Measurements from ENCODE around the gene UBXN11.
A peak's percentile ranks its signal among the peaks of the same experiment; 100 is the strongest.

The UBXN11 gene

GRCh38 chr1:26306290-26307229, at the start of gene UBXN11:
Gene UBXN11 (minus strand): TSS chr1:26306636. CDS start chr1:26302883, 3,753 bp downstream.
- DNase-seq (ENCODE audit: low read depth in 1 of 2, low spot score in 1 of 2), result peak; percentile 73 to 94

- no peak for DNase-seq (ENCODE audit: low read depth in 1 of 2, low spot score in 1 of 2)
These were observed 49.7 kb upstream of the UBXN11 start for GRCh38 chr1:26356106-26356505.

- DNase-seq (ENCODE audit: low read depth in 1 of 2, low spot score in 1 of 2), result no peak
These were observed 48.5 kb upstream of the UBXN11 start for GRCh38 chr1:26354972-26355371.

- no peak for DNase-seq (ENCODE audit: low read depth in 1 of 2, low spot score in 1 of 2)
These were observed 47.8 kb upstream of the UBXN11 start, which contains the start of gene CRYBG2 for GRCh38 chr1:26353976-26354820. Gene CRYBG2 (minus strand): TSS chr1:26354130. CDS start chr1:26346657, 7,473 bp downstream.

- no peak for DNase-seq (ENCODE audit: low read depth in 1 of 2, low spot score in 1 of 2)
These were observed 46.9 kb upstream of the UBXN11 start for GRCh38 chr1:26353210-26353859.

- DNase-seq (ENCODE audit: low read depth in 1 of 2, low spot score in 1 of 2), result no peak
These were observed 45.9 kb upstream of the UBXN11 start for GRCh38 chr1:26352338-26352679.

GRCh38 chr1:26351590-26352337, 45.3 kb upstream of the UBXN11 start:
- no peak for DNase-seq (ENCODE audit: low read depth in 1 of 2, low spot score in 1 of 2)

- no peak for DNase-seq (ENCODE audit: low read depth in 1 of 2, low spot score in 1 of 2)
These were observed 44.5 kb upstream of the UBXN11 start for GRCh38 chr1:26350701-26351589.

- no peak for DNase-seq (ENCODE audit: low read depth in 1 of 2, low spot score in 1 of 2)
These were observed 43.9 kb upstream of the UBXN11 start for GRCh38 chr1:26350343-26350700.

GRCh38 chr1:26349877-26350244, 43.4 kb upstream of the UBXN11 start:
- no peak for DNase-seq (ENCODE audit: low read depth in 1 of 2, low spot score in 1 of 2)

- no peak for DNase-seq (ENCODE audit: low read depth in 1 of 2, low spot score in 1 of 2)
These were observed 42.9 kb upstream of the UBXN11 start for GRCh38 chr1:26349188-26349876.

- DNase-seq (ENCODE audit: low read depth in 1 of 2, low spot score in 1 of 2), result no peak
These were observed 40.0 kb upstream of the UBXN11 start for GRCh38 chr1:26346274-26347033.

GRCh38 chr1:26345718-26346117, 39.3 kb upstream of the UBXN11 start:
- DNase-seq (ENCODE audit: low read depth in 1 of 2, low spot score in 1 of 2), result no peak

- no peak for DNase-seq (ENCODE audit: low read depth in 1 of 2, low spot score in 1 of 2)
These were observed 37.9 kb upstream of the UBXN11 start for GRCh38 chr1:26344147-26344920.

GRCh38 chr1:26340047-26340481, 33.6 kb upstream of the UBXN11 start:
- no peak for DNase-seq (ENCODE audit: low read depth in 1 of 2, low spot score in 1 of 2)

- no peak for DNase-seq (ENCODE audit: low read depth in 1 of 2, low spot score in 1 of 2)
These were observed 32.2 kb upstream of the UBXN11 start for GRCh38 chr1:26338670-26339069.

- no peak for DNase-seq (ENCODE audit: low read depth in 1 of 2, low spot score in 1 of 2)
These were observed 31.2 kb upstream of the UBXN11 start for GRCh38 chr1:26337625-26338024.

- no peak for DNase-seq (ENCODE audit: low read depth in 1 of 2, low spot score in 1 of 2)
These were observed 30.7 kb upstream of the UBXN11 start for GRCh38 chr1:26337206-26337535.

All from activated CD4-positive, alpha-beta T cell treated with anti-CD3 and anti-CD28 coated beads, Interleukin-2, amount 50 U/mL, for 24 hours (primary cell).